Measurements from ENCODE around the gene PLP2. TPM values are rescaled to one million over a fixed set of nuclear protein-coding genes. Genes with fewer than 3 reads are reported as not detected.

Gene PLP2
- total and polyA plus RNA-seq, 7 experiments from 2014 or later: 64.2 to 132 (median 98.5) TPM

GRCh38 chrX:49214416-49214815 is 42.7 kb downstream of the PLP2 start:
- intact Hi-C loops (cut with micrococcal nuclease): no loop called here
- H3K4me3 Mint-ChIP-seq: no peak overlapping the region
- no peaks in the 10 kb centered on the region for H3K4me1 ChIP-seq (ENCODE audit: control insufficient read depth in 2 of 2, insufficient read depth in 2 of 2, low read length in 2 of 2)
- H3K9me3 Mint-ChIP-seq: peaks cover 0 to 4% (median 0%) of the 10 kb centered on the region in 11 donors
- CTCF ChIA-PET: no interaction called here
- H3K27me3 ChIP-seq (ENCODE audit: control insufficient read depth in 2 of 2, insufficient read depth in 2 of 2, low read length in 2 of 2): no peaks in the 10 kb centered on the region
- no peaks in the 10 kb centered on the region for H3K4me1 Mint-ChIP-seq
- ATAC-seq (no peak), DNase-seq (no peak)
- H3K36me3 ChIP-seq (ENCODE audit: control insufficient read depth in 2 of 3, insufficient read depth in 3 of 3, low read length in 3 of 3): no peaks in the 10 kb centered on the region
- H3K27me3 Mint-ChIP-seq: peaks cover 0 to 8% (median 0%) of the 10 kb centered on the region in 5 donors
- H3K9me3 ChIP-seq (ENCODE audit: control insufficient read depth in 2 of 3, low read length in 3 of 3): no peaks in the 10 kb centered on the region
- H3K27ac ChIP-seq (ENCODE audit: low read depth, low read length): no peak overlapping the region
- POLR2A ChIA-PET: interaction anchor here (0.5 kb wide), 1 partner anchor 24 kb away, joined by 4 read pairs; no protein-coding TSS in a partner anchor
- H3K36me3 Mint-ChIP-seq: peaks cover 0 to 3% (median 0%) of the 10 kb centered on the region in 5 donors
- no peak overlapping the region for H3K27ac Mint-ChIP-seq
- H3K4me3 ChIP-seq (ENCODE audit: low read length): no peak overlapping the region

DNA sequence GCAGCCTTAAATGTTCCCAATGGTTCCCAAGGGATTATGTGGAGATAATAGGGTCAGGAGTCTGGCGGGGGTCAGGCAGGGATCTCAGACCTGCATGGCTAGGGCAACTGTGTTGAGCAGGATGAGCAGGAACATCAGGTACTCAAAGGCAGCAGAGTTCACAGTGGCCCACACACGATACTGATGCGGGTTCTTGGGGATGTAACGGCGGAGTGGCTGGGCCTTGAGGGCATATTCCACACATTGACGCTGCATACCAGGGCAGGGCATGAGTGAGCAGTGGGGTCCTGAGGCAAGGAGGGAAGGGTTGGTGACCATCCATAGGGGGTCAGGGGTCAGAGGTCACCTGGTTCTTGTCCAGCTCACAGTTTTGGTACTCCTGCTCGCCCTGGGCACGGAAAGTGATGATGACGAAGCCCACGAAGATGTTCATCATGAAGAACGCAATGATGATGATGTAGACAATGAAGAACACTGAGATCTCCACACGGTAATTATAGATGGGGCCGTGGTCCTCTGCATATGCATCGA is 43.4 kb downstream of the PLP2 start:
- intact Hi-C loops (cut with micrococcal nuclease): no loop called here
- ChIA-PET POLR2A (interaction anchor here (0.5 kb wide), 1 partner anchor 25 kb away, joined by 4 read pairs; no protein-coding TSS in a partner anchor), CTCF (no interaction called here)
- no peaks in the 10 kb centered on the region for H3K27me3 ChIP-seq (ENCODE audit: control insufficient read depth in 2 of 2, insufficient read depth in 2 of 2, low read length in 2 of 2)
- H3K36me3 ChIP-seq (ENCODE audit: control insufficient read depth in 2 of 3, insufficient read depth in 3 of 3, low read length in 3 of 3): no peaks in the 10 kb centered on the region
- no peak overlapping the region for H3K4me3 Mint-ChIP-seq
- peaks cover 0 to 3% (median 0%) of the 10 kb centered on the region in 5 donors for H3K36me3 Mint-ChIP-seq
- peaks cover 0 to 8% (median 0%) of the 10 kb centered on the region in 5 donors for H3K27me3 Mint-ChIP-seq
- H3K27ac ChIP-seq (ENCODE audit: low read depth, low read length): no peak overlapping the region
- DNase-seq (no peak), ATAC-seq (no peak)
- no peak overlapping the region for H3K4me3 ChIP-seq (ENCODE audit: low read length)
- peaks cover 0 to 4% (median 0%) of the 10 kb centered on the region in 11 donors for H3K9me3 Mint-ChIP-seq
- no peaks in the 10 kb centered on the region for H3K9me3 ChIP-seq (ENCODE audit: control insufficient read depth in 2 of 3, low read length in 3 of 3)
- H3K27ac Mint-ChIP-seq: no peak overlapping the region
- no peaks in the 10 kb centered on the region for H3K4me1 ChIP-seq (ENCODE audit: control insufficient read depth in 2 of 2, insufficient read depth in 2 of 2, low read length in 2 of 2)
- H3K4me1 Mint-ChIP-seq: no peaks in the 10 kb centered on the region

DNA sequence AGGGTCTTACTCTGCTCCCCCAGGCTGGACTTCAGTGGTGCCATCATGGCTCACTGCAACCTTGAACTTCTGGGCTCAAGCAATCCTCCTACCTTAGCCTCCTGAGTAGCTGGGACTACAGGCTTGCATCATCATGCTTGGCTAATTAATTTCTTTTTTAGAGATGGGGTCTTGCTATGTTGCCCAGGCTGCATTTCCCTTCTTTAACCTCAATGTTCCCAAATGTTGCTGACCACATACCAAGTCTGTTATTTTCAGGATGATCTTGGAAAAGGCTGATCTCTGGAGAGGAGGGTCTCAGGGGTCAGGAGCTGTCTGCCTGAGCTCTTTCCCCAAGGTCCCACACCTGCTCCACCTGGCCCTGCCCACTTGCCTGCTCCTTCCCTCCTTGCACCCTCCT is 48.4 kb downstream of the PLP2 start:
- H3K36me3 ChIP-seq (ENCODE audit: control insufficient read depth in 2 of 3, insufficient read depth in 3 of 3, low read length in 3 of 3): no peaks in the 10 kb centered on the region

DNA sequence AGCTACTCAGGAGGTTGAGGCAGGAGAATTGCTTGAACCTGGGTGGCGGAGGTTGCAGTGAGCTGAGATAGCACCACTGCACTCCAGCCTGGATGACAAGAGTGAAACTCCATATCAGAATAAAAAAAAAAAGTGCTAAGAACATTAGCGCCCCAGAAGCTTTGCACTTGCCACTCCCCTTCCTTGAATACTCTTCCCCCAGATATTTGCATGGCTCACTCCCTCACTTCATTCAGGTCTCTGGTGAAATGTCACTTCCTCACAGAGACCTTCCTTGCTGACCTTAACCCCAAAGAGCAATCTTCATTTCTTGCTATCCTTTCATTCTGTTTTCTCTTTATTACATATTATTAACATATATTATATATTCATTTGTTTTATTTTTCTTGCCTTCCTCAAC is 50.2 kb downstream of the PLP2 start:
- intact Hi-C loops (cut with micrococcal nuclease): no loop called here
- ATAC-seq: no peak

More for the DNA sequence above, 48.4 kb downstream of the PLP2 start:
- intact Hi-C loops (cut with micrococcal nuclease): no loop called here
- Histone ChIP-seq H3K9me3 (ENCODE audit: control insufficient read depth in 2 of 3, low read length in 3 of 3) (no peaks in the 10 kb centered on the region), H3K4me1 (ENCODE audit: control insufficient read depth in 2 of 2, insufficient read depth in 2 of 2, low read length in 2 of 2) (no peaks in the 10 kb centered on the region), H3K4me3 (ENCODE audit: low read length) (no peak overlapping the region), H3K27me3 (ENCODE audit: control insufficient read depth in 2 of 2, insufficient read depth in 2 of 2, low read length in 2 of 2) (no peaks in the 10 kb centered on the region), H3K27ac (ENCODE audit: low read depth, low read length) (no peak overlapping the region)
- no peaks in the 10 kb centered on the region for H3K9me3 Mint-ChIP-seq
- H3K36me3 Mint-ChIP-seq: no peaks in the 10 kb centered on the region
- DNase-seq: no peak
- ATAC-seq: no peak
- ChIA-PET CTCF (no interaction called here), POLR2A (interaction anchor here (0.6 kb wide), 1 partner anchor 40 kb away, joined by 3 read pairs; no protein-coding TSS in a partner anchor)
- H3K27ac Mint-ChIP-seq: no peak overlapping the region
- peaks cover 0 to 4% (median 0%) of the 10 kb centered on the region in 7 donors for H3K4me1 Mint-ChIP-seq
- H3K4me3 Mint-ChIP-seq: no peak overlapping the region
- H3K27me3 Mint-ChIP-seq: peaks cover 0 to 10% (median 0%) of the 10 kb centered on the region in 5 donors

More for the DNA sequence above, 50.2 kb downstream of the PLP2 start:
- Histone ChIP-seq H3K27me3 (ENCODE audit: control insufficient read depth in 2 of 2, insufficient read depth in 2 of 2, low read length in 2 of 2) (no peaks in the 10 kb centered on the region), H3K36me3 (ENCODE audit: control insufficient read depth in 2 of 3, insufficient read depth in 3 of 3, low read length in 3 of 3) (no peaks in the 10 kb centered on the region), H3K27ac (ENCODE audit: low read depth, low read length) (no peak overlapping the region), H3K4me1 (ENCODE audit: control insufficient read depth in 2 of 2, insufficient read depth in 2 of 2, low read length in 2 of 2) (no peaks in the 10 kb centered on the region), H3K9me3 (ENCODE audit: control insufficient read depth in 2 of 3, low read length in 3 of 3) (no peaks in the 10 kb centered on the region), H3K4me3 (ENCODE audit: low read length) (no peak overlapping the region)
- DNase-seq: no peak
- Mint-ChIP-seq H3K9me3 (no peaks in the 10 kb centered on the region), H3K4me1 (peaks cover 0 to 4% (median 0%) of the 10 kb centered on the region in 7 donors), H3K4me3 (no peak overlapping the region), H3K36me3 (no peaks in the 10 kb centered on the region), H3K27ac (no peak overlapping the region), H3K27me3 (peaks cover 0 to 10% (median 0%) of the 10 kb centered on the region in 5 donors)
- POLR2A ChIA-PET: no interaction called here
- CTCF ChIA-PET: no interaction called here

Other genes with a start within 250 kb of the PLP2 start
- gene OTUD5, start 214.3 kb upstream of the PLP2 start, total RNA-seq: 10 to 100 TPM; 62.5 to 95.5 (median 90.4) TPM
- gene OTUD5, start 214.3 kb upstream of the PLP2 start, polyA plus RNA-seq: 10 to 100 TPM; 17.2 to 33.8 TPM
- 1 to 10 TPM; 1.4 to 5.8 (median 2.3) TPM for gene KCND1, start 200.1 kb upstream of the PLP2 start, total RNA-seq
- under 1 TPM in 1 of 2 donors, not detected in 1; 0.07 TPM for gene KCND1, start 200.1 kb upstream of the PLP2 start, polyA plus RNA-seq
- 100 to 1,000 TPM; 103 to 108 (median 105) TPM for gene GRIPAP1, start 169.6 kb upstream of the PLP2 start, total RNA-seq
- gene GRIPAP1, start 169.6 kb upstream of the PLP2 start, polyA plus RNA-seq: 10 to 100 TPM; 13.6 to 24.9 TPM
- gene TFE3, start 128.5 kb upstream of the PLP2 start, total RNA-seq: 10 to 100 TPM; 26.2 to 54.2 (median 30.5) TPM
- gene TFE3, start 128.5 kb upstream of the PLP2 start, polyA plus RNA-seq: 1 to 10 TPM; 2.2 to 4.3 TPM
- gene CCDC120, start 112.9 kb upstream of the PLP2 start, total RNA-seq: 10 to 100 TPM in 4 of 5 experiments, 1 to 10 TPM in 1; 7.6 to 15.1 (median 11.3) TPM
- 1 to 10 TPM; 1.3 to 1.6 TPM for gene CCDC120, start 112.9 kb upstream of the PLP2 start, polyA plus RNA-seq
- 10 to 100 TPM; 15.9 to 28.3 (median 20.4) TPM for gene PRAF2, start 97.9 kb upstream of the PLP2 start, total RNA-seq
- 10 to 100 TPM; 46.1 to 56.4 TPM for gene PRAF2, start 97.9 kb upstream of the PLP2 start, polyA plus RNA-seq
- gene WDR45, start 92.0 kb upstream of the PLP2 start, total RNA-seq: 100 to 1,000 TPM in 2 of 5 experiments, 10 to 100 TPM in 3; 51.4 to 115 (median 80.0) TPM
- gene WDR45, start 92.0 kb upstream of the PLP2 start, polyA plus RNA-seq: 10 to 100 TPM; 38.3 to 54.2 TPM
- 10 to 100 TPM; 11.3 to 30.9 (median 18.9) TPM for gene GPKOW, start 48.2 kb upstream of the PLP2 start, total RNA-seq
- gene GPKOW, start 48.2 kb upstream of the PLP2 start, polyA plus RNA-seq: 10 to 100 TPM; 30.7 to 42.4 TPM
- 1 to 10 TPM; 1.5 to 2.6 (median 2.1) TPM for gene MAGIX, start 9.1 kb upstream of the PLP2 start, total RNA-seq
- gene MAGIX, start 9.1 kb upstream of the PLP2 start, polyA plus RNA-seq: 1 to 10 TPM in 1 of 2 donors, under 1 TPM in 1; 0.38 to 1.0 TPM
- 10 to 100 TPM in 1 of 5 experiments, 1 to 10 TPM in 4; 7.2 to 19.8 (median 9.2) TPM for gene PRICKLE3, start 14.5 kb downstream of the PLP2 start, total RNA-seq
- gene PRICKLE3, start 14.5 kb downstream of the PLP2 start, polyA plus RNA-seq: 1 to 10 TPM; 1.4 to 4.2 TPM
- 1 to 10 TPM in 3 of 5 experiments, under 1 TPM in 2; 0.35 to 2.2 (median 1.1) TPM for gene SYP, start 28.3 kb downstream of the PLP2 start, total RNA-seq
- gene SYP, start 28.3 kb downstream of the PLP2 start, polyA plus RNA-seq: under 1 TPM; 0.26 to 0.53 TPM
- 1 to 10 TPM in 4 of 5 experiments, under 1 TPM in 1; 0.58 to 2.2 (median 1.3) TPM for gene CACNA1F, start 61.4 kb downstream of the PLP2 start, total RNA-seq
- under 1 TPM in 1 of 2 donors, not detected in 1; 0.12 TPM for gene CACNA1F, start 61.4 kb downstream of the PLP2 start, polyA plus RNA-seq
- gene CCDC22, start 63.6 kb downstream of the PLP2 start, total RNA-seq: 10 to 100 TPM; 19.0 to 34.0 (median 27.6) TPM
- gene CCDC22, start 63.6 kb downstream of the PLP2 start, polyA plus RNA-seq: 10 to 100 TPM; 25.3 to 34.9 TPM
- gene FOXP3, start 92.8 kb downstream of the PLP2 start, total RNA-seq: 10 to 100 TPM in 1 of 5 experiments, 1 to 10 TPM in 2, under 1 TPM in 2; 0.50 to 25.3 (median 1.7) TPM
- gene FOXP3, start 92.8 kb downstream of the PLP2 start, polyA plus RNA-seq: under 1 TPM; 0.35 to 0.41 TPM
- gene PPP1R3F, start 97.9 kb downstream of the PLP2 start, total RNA-seq: 10 to 100 TPM in 3 of 5 experiments, 1 to 10 TPM in 2; 8.9 to 16.3 (median 12.3) TPM
- gene PPP1R3F, start 97.9 kb downstream of the PLP2 start, polyA plus RNA-seq: 1 to 10 TPM; 9.1 to 9.5 TPM
- not detected for gene GAGE10, start 131.7 kb downstream of the PLP2 start, total RNA-seq
- gene GAGE10, start 131.7 kb downstream of the PLP2 start, polyA plus RNA-seq: not detected
- not detected for gene GAGE12J, start 150.1 kb downstream of the PLP2 start, total RNA-seq
- gene GAGE12J, start 150.1 kb downstream of the PLP2 start, polyA plus RNA-seq: not detected
- gene GAGE13, start 159.7 kb downstream of the PLP2 start, total RNA-seq: not detected
- gene GAGE13, start 159.7 kb downstream of the PLP2 start, polyA plus RNA-seq: not detected

All from naive thymus-derived CD4-positive, alpha-beta T cell (primary cell).